ENCODE data around the gene TUBA4A. TPM values are rescaled to one million over a fixed set of nuclear protein-coding genes. Genes with fewer than 3 reads are reported as not detected.

The TUBA4A gene
- total and polyA plus RNA-seq, 2 of the 8 experiments (the other 6 are each of a cell fraction or from before 2014, with no cell fraction given): 67.3 to 172 TPM

- TF ChIP-seq CHD7 (IDR thresholded peaks at IDR 0.05; ENCODE audit: insufficient replicate concordance, low read length) (no peak), EZH2 (IDR thresholded peaks at IDR 0.05; ENCODE audit: low read depth, low read length, severe bottlenecking) (no peak), BCL11A (IDR thresholded peaks at IDR 0.05; ENCODE audit: low read depth in 2 of 2, low read length in 2 of 2) (no peak), TEAD4 (IDR thresholded peaks at IDR 0.05; ENCODE audit: low read depth, low read length) (no peak), CREB1 (IDR thresholded peaks at IDR 0.05) (no peak), MAX (IDR thresholded peaks at IDR 0.05) (no peak), CBX8 (IDR thresholded peaks at IDR 0.05; ENCODE audit: borderline replicate concordance, low read depth, low read length) (no peak), SIRT6 (IDR thresholded peaks at IDR 0.05; ENCODE audit: low read length) (no peak), CHD2 (IDR thresholded peaks at IDR 0.05; ENCODE audit: low read length) (no peak), EGR1 (IDR thresholded peaks at IDR 0.05; ENCODE audit: borderline replicate concordance, low read depth, low read length) (no peak), ASH2L (IDR thresholded peaks at IDR 0.05; ENCODE audit: low read length) (no peak), SRF (IDR thresholded peaks at IDR 0.05; ENCODE audit: low read depth, low read length) (no peak), KDM4A (IDR thresholded peaks at IDR 0.05; ENCODE audit: low read depth, low read length, severe bottlenecking) (no peak)
These were observed 28.4 kb downstream of the TUBA4A start (continued) for GRCh38 chr2:219225350-219225749.

All from H1 (cell line).